ENCODE data around the gene ZSWIM5.

Gene ZSWIM5

GRCh38 chr1:45177452-45177851, 29.0 kb downstream of the ZSWIM5 start:
- Histone ChIP-seq H3K4me2 (ENCODE audit: low read depth, low read length) (no peak overlapping the region), H3K27ac (ENCODE audit: low read length) (no peak overlapping the region), H4K20me1 (ENCODE audit: insufficient read depth, low read length) (no peaks in the 10 kb centered on the region), H3K9ac (ENCODE audit: low read length) (no peak overlapping the region), H3K27me3 (replicated peaks; ENCODE audit: insufficient read depth, low read length) (no peaks in the 10 kb centered on the region), H3K9me2 (replicated peaks; ENCODE audit: insufficient read depth, low read length) (no peaks in the 10 kb centered on the region), H3K4me3 (ENCODE audit: low read length) (no peak overlapping the region), H2AFZ (ENCODE audit: low read length) (no peak overlapping the region), H3K9me3 (replicated peaks; ENCODE audit: insufficient read depth, low read length) (no peaks in the 10 kb centered on the region), H3K36me3 (replicated peaks; ENCODE audit: insufficient read depth, low read length) (no peaks in the 10 kb centered on the region), H3F3A (ENCODE audit: insufficient read depth, low read length) (no peaks in the 10 kb centered on the region), H3K79me2 (ENCODE audit: low read length) (no peaks in the 10 kb centered on the region), H3K4me1 (ENCODE audit: low read length) (no peaks in the 10 kb centered on the region)
- TF ChIP-seq EZH2 (optimal IDR thresholded peaks at IDR 0.05; ENCODE audit: low read depth, low read length): no peak
- no peak for TF ChIP-seq EZH2phosphoT487 (IDR thresholded peaks at IDR 0.05; ENCODE audit: low read length)
- TF ChIP-seq, protein P1, sequence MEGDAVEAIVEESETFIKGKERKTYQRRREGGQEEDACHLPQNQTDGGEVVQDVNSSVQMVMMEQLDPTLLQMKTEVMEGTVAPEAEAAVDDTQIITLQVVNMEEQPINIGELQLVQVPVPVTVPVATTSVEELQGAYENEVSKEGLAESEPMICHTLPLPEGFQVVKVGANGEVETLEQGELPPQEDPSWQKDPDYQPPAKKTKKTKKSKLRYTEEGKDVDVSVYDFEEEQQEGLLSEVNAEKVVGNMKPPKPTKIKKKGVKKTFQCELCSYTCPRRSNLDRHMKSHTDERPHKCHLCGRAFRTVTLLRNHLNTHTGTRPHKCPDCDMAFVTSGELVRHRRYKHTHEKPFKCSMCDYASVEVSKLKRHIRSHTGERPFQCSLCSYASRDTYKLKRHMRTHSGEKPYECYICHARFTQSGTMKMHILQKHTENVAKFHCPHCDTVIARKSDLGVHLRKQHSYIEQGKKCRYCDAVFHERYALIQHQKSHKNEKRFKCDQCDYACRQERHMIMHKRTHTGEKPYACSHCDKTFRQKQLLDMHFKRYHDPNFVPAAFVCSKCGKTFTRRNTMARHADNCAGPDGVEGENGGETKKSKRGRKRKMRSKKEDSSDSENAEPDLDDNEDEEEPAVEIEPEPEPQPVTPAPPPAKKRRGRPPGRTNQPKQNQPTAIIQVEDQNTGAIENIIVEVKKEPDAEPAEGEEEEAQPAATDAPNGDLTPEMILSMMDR (IDR thresholded peaks at IDR 0.05; ENCODE audit: low read length): no peak
- DNase-seq: no peak

- H3K27ac ChIP-seq (ENCODE audit: low read length): no peak overlapping the region
- TF ChIP-seq, protein P1 (IDR thresholded peaks at IDR 0.05; ENCODE audit: low read length): no peak
- TF ChIP-seq EZH2phosphoT487 (IDR thresholded peaks at IDR 0.05; ENCODE audit: low read length): no peak
- no peak for TF ChIP-seq EZH2 (optimal IDR thresholded peaks at IDR 0.05; ENCODE audit: low read depth, low read length)
Measured at GRCh38 chr1:45172764-45173163, 33.6 kb downstream of the ZSWIM5 start.

DNA sequence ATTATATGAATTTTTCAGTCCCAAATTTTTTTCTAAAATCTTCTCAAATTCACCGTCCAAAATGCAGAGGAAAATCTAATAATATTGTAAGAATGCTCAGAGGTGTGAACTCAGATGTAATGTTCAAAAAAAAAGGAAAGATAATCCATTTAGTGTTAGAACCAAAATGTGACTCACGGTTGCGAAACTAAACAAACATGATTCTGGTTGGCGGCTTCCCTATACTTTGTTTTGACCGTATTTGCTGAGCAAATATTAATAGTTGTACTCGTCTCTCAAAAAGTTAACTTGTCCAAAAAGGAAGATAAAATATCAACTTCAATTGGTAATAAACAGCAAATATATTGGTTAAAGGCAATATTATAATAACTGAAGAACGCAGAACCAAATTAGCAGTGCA, 34.4 kb downstream of the ZSWIM5 start:
- Histone ChIP-seq H3K4me1 (ENCODE audit: low read length) (no peaks in the 10 kb centered on the region; the same call in 1 of the 2 replicates), H2AFZ (ENCODE audit: low read length) (no peak overlapping the region), H3K9me3 (replicated peaks; ENCODE audit: insufficient read depth, low read length) (no peaks in the 10 kb centered on the region), H3K4me3 (ENCODE audit: low read length) (no peak overlapping the region), H3F3A (ENCODE audit: insufficient read depth, low read length) (no peaks in the 10 kb centered on the region), H4K20me1 (ENCODE audit: insufficient read depth, low read length) (no peaks in the 10 kb centered on the region), H3K36me3 (replicated peaks; ENCODE audit: insufficient read depth, low read length) (no peaks in the 10 kb centered on the region), H3K9me2 (replicated peaks; ENCODE audit: insufficient read depth, low read length) (no peaks in the 10 kb centered on the region), H3K79me2 (ENCODE audit: low read length) (no peaks in the 10 kb centered on the region), H3K4me2 (ENCODE audit: low read depth, low read length) (no peak overlapping the region), H3K27ac (ENCODE audit: low read length) (no peak overlapping the region), H3K27me3 (replicated peaks; ENCODE audit: insufficient read depth, low read length) (no peaks in the 10 kb centered on the region), H3K9ac (ENCODE audit: low read length) (no peak overlapping the region)
- no peak for TF ChIP-seq EZH2phosphoT487 (IDR thresholded peaks at IDR 0.05; ENCODE audit: low read length)
- TF ChIP-seq, protein P1 (IDR thresholded peaks at IDR 0.05; ENCODE audit: low read length): no peak
- TF ChIP-seq EZH2 (optimal IDR thresholded peaks at IDR 0.05; ENCODE audit: low read depth, low read length): no peak
- DNase-seq: no peak

More at GRCh38 chr1:45172764-45173163, 33.6 kb downstream of the ZSWIM5 start:
- Histone ChIP-seq H4K20me1 (ENCODE audit: insufficient read depth, low read length) (no peaks in the 10 kb centered on the region), H3K4me1 (ENCODE audit: low read length) (no peaks in the 10 kb centered on the region; the same call in 1 of the 2 replicates), H3K27me3 (replicated peaks; ENCODE audit: insufficient read depth, low read length) (no peaks in the 10 kb centered on the region), H3K9me3 (replicated peaks; ENCODE audit: insufficient read depth, low read length) (no peaks in the 10 kb centered on the region), H3F3A (ENCODE audit: insufficient read depth, low read length) (no peaks in the 10 kb centered on the region), H2AFZ (ENCODE audit: low read length) (no peak overlapping the region), H3K4me2 (ENCODE audit: low read depth, low read length) (no peak overlapping the region), H3K4me3 (ENCODE audit: low read length) (no peak overlapping the region), H3K36me3 (replicated peaks; ENCODE audit: insufficient read depth, low read length) (no peaks in the 10 kb centered on the region), H3K9me2 (replicated peaks; ENCODE audit: insufficient read depth, low read length) (no peaks in the 10 kb centered on the region), H3K79me2 (ENCODE audit: low read length) (no peaks in the 10 kb centered on the region), H3K9ac (ENCODE audit: low read length) (no peak overlapping the region)
- no peak for DNase-seq
